Endothelial cell of umbilical vein (primary cell): ENCODE results near the gene SLC23A2.

Source experiments
- JUN ChIP-seq: IDR thresholded peaks from 2 replicates; pipeline ENCODE4 v1.6.1; 2011; ENCODE audit warnings: borderline replicate concordance, low read depth; ENCODE audit not compliant: insufficient read length, insufficient read depth
- POLR2A ChIP-seq: IDR thresholded peaks from 2 replicates; pipeline ENCODE4 v1.6.1; 2012; ENCODE audit warnings: low read depth, mild to moderate bottlenecking, control low read depth, low read length
- POLR2AphosphoS5 ChIP-seq: IDR thresholded peaks from 2 replicates; pipeline ENCODE4 v1.6.1; 2012; ENCODE audit warnings: low read depth, mild to moderate bottlenecking, control low read depth, low read length, moderate library complexity; ENCODE audit not compliant: insufficient read depth
- TF ChIP-seq, protein P1 (sequence below), 2 donors: IDR thresholded peaks; 1 replicate in 1 of 2; 2 replicates in 1 of 2; pipeline ENCODE4 v1.5.1; 2011; ENCODE audit warnings: low read length in 2 of 2, mild to moderate bottlenecking in 2 of 2, moderate library complexity in 2 of 2, control low read depth in 1 of 2, inconsistent platforms in 1 of 2, low read depth in 1 of 2; ENCODE audit not compliant: insufficient read depth in 1 of 2; ENCODE audit errors: extremely low read depth in 1 of 2
- TF ChIP-seq, protein P2 (sequence below): IDR thresholded peaks from 2 replicates; pipeline ENCODE4 v1.6.1; 2011; ENCODE audit not compliant: insufficient read depth, insufficient read length

DNA sequence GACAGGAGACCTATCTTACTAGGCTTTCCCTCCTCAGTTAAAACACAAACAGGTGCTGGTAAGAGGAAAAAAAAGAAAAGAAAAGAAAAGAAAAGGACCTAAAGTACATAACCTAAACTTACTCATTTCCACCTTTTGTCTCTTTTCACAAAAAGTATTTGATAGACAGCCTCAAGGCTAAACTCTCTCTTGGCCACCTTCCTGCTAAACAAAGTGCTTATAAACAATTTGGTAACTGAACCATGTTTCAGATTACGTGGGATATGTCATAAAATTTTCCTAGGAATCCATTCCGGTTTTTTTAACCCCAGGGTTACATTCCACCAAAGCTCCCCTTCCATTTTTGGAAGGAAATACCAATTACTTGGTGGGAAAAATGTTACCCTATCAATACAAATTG, 170.6 kb downstream of the SLC23A2 start:
- TF ChIP-seq, protein P1, sequence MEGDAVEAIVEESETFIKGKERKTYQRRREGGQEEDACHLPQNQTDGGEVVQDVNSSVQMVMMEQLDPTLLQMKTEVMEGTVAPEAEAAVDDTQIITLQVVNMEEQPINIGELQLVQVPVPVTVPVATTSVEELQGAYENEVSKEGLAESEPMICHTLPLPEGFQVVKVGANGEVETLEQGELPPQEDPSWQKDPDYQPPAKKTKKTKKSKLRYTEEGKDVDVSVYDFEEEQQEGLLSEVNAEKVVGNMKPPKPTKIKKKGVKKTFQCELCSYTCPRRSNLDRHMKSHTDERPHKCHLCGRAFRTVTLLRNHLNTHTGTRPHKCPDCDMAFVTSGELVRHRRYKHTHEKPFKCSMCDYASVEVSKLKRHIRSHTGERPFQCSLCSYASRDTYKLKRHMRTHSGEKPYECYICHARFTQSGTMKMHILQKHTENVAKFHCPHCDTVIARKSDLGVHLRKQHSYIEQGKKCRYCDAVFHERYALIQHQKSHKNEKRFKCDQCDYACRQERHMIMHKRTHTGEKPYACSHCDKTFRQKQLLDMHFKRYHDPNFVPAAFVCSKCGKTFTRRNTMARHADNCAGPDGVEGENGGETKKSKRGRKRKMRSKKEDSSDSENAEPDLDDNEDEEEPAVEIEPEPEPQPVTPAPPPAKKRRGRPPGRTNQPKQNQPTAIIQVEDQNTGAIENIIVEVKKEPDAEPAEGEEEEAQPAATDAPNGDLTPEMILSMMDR (IDR thresholded peaks at IDR 0.05; ENCODE audit: extremely low read depth in 1 of 2, insufficient read depth in 1 of 2, low read depth in 1 of 2, low read length in 2 of 2) = no peak
- no peak for TF ChIP-seq POLR2A
- TF ChIP-seq, protein P2, sequence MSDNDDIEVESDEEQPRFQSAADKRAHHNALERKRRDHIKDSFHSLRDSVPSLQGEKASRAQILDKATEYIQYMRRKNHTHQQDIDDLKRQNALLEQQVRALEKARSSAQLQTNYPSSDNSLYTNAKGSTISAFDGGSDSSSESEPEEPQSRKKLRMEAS = no peak
- TF ChIP-seq JUN = no peak
- no peak for TF ChIP-seq POLR2AphosphoS5
